Measurements from ENCODE around the gene FBXL3. TPM values are rescaled to one million over a fixed set of nuclear protein-coding genes. Genes with fewer than 3 reads are reported as not detected.

FBXL3 gene
- total RNA-seq, 1 donor from 2014 or later: 37.2 TPM

DNA sequence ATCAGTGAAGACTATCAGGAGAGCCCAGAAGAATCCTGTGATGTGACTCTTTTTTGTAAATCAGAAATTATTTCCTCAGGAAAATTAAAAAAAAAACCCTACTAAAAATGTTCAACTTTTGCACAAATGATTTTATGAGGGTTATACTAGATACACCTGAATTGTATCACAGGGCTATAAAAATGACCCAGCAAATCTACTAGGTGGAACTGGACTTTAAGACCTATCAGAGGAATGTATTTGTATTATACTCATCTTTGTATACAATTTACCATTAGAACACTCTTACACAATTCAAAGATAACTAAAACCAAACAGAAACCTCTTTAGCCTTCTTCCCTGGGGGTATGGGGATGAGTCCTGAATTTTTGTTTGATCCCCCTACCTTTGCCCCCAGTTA, 7.2 kb downstream of the FBXL3 start:
- H3K4me3 Mint-ChIP-seq (ENCODE audit: unreplicated experiment): no peak overlapping the region
- TF ChIP-seq, protein P1, sequence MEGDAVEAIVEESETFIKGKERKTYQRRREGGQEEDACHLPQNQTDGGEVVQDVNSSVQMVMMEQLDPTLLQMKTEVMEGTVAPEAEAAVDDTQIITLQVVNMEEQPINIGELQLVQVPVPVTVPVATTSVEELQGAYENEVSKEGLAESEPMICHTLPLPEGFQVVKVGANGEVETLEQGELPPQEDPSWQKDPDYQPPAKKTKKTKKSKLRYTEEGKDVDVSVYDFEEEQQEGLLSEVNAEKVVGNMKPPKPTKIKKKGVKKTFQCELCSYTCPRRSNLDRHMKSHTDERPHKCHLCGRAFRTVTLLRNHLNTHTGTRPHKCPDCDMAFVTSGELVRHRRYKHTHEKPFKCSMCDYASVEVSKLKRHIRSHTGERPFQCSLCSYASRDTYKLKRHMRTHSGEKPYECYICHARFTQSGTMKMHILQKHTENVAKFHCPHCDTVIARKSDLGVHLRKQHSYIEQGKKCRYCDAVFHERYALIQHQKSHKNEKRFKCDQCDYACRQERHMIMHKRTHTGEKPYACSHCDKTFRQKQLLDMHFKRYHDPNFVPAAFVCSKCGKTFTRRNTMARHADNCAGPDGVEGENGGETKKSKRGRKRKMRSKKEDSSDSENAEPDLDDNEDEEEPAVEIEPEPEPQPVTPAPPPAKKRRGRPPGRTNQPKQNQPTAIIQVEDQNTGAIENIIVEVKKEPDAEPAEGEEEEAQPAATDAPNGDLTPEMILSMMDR (IDR thresholded peaks at IDR 0.05; ENCODE audit: insufficient read depth, low read depth, low read length): no peak
- TF ChIP-seq EZH2 (IDR thresholded peaks at IDR 0.05; ENCODE audit: insufficient read depth, low read length): no peak
- Histone ChIP-seq H3K9me3 (ENCODE audit: insufficient read depth, low read depth, low read length) (no peaks in the 10 kb centered on the region), H3K27ac (ENCODE audit: low read depth, low read length) (no peak overlapping the region), H3K4me2 (ENCODE audit: low read length) (no peak overlapping the region), H2AFZ (ENCODE audit: low read depth, low read length) (no peak overlapping the region), H3K79me2 (ENCODE audit: insufficient read depth, low read length) (peaks cover 92% of the 10 kb centered on the region), H3K9ac (ENCODE audit: low read length) (no peak overlapping the region), H3K4me1 (ENCODE audit: insufficient read depth, low read length) (peaks cover 7% of the 10 kb centered on the region), H3K36me3 (ENCODE audit: insufficient read depth, low read length) (peaks cover 19% of the 10 kb centered on the region), H3K4me3 (ENCODE audit: insufficient read depth, low read depth, low read length) (no peak overlapping the region), H4K20me1 (ENCODE audit: insufficient read depth, low read length) (peaks cover 68% of the 10 kb centered on the region), H3K27me3 (ENCODE audit: insufficient read depth, low read length) (no peaks in the 10 kb centered on the region)
- H3K27me3 Mint-ChIP-seq (ENCODE audit: low read depth, unreplicated experiment): no peaks in the 10 kb centered on the region
- no peak for FAIRE-seq
- DNase-seq (ENCODE audit: low read depth): no peak
- H3K27ac Mint-ChIP-seq (ENCODE audit: unreplicated experiment): no peak overlapping the region
- peaks cover 6% of the 10 kb centered on the region for H3K36me3 Mint-ChIP-seq (ENCODE audit: low read depth, unreplicated experiment)
- H3K9me3 Mint-ChIP-seq (ENCODE audit: unreplicated experiment): no peaks in the 10 kb centered on the region
- H3K4me1 Mint-ChIP-seq (ENCODE audit: low read depth, unreplicated experiment): peaks cover 26% of the 10 kb centered on the region

DNA sequence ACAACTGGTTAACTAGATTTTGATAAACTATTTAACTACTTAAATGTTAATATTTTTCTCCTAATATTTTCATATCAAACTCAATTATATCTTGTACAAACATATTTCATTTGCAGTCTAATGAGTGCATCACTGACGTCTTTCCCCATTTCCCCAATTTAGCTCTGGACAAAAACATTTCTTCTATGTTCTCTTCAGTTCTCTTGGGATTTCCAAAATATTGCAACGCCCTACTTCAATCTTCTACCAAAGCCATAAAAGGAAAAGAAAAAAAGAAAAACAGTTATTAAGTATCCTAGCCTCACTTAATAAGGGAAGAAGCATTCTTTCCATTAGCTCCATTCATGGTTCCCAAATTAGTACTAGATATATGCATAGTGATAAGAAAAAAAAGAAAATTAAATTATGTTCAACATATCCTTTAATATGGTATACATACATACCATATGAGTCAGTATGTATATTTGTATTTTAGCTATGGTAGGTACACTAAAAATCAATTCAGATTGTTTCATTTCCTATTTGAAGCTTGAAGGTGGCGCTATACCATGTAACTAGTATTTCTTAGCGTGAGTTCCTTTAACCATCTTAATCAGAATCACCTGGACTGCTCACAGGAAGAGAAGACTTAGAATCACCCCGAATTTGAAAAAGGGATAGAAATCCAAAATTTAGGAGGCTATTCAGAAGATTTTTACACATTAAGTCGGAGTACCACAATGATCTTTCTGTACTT, 9.9 kb downstream of the FBXL3 start:
- no peaks in the 10 kb centered on the region for H3K9me3 ChIP-seq (ENCODE audit: insufficient read depth, low read depth, low read length)
- H3K27ac ChIP-seq (ENCODE audit: low read depth, low read length): no peak overlapping the region
- H3K4me2 ChIP-seq (ENCODE audit: low read length): no peak overlapping the region
- Mint-ChIP-seq H3K4me1 (ENCODE audit: low read depth, unreplicated experiment) (peaks cover 9% of the 10 kb centered on the region), H3K4me3 (ENCODE audit: unreplicated experiment) (no peak overlapping the region), H3K27ac (ENCODE audit: unreplicated experiment) (no peak overlapping the region), H3K9me3 (ENCODE audit: unreplicated experiment) (no peaks in the 10 kb centered on the region), H3K27me3 (ENCODE audit: low read depth, unreplicated experiment) (no peaks in the 10 kb centered on the region), H3K36me3 (ENCODE audit: low read depth, unreplicated experiment) (peaks cover 17% of the 10 kb centered on the region)
- FAIRE-seq (no peak), DNase-seq (ENCODE audit: low read depth) (no peak)
- no peak for TF ChIP-seq EZH2 (IDR thresholded peaks at IDR 0.05; ENCODE audit: insufficient read depth, low read length)
- TF ChIP-seq, protein P1 (IDR thresholded peaks at IDR 0.05; ENCODE audit: insufficient read depth, low read depth, low read length): no peak
- H3K4me3 ChIP-seq (ENCODE audit: insufficient read depth, low read depth, low read length): no peak overlapping the region
- no peaks in the 10 kb centered on the region for H3K27me3 ChIP-seq (ENCODE audit: insufficient read depth, low read length)
- H3K9ac ChIP-seq (ENCODE audit: low read length): no peak overlapping the region
- H2AFZ ChIP-seq (ENCODE audit: low read depth, low read length): no peak overlapping the region
- peaks cover 87% of the 10 kb centered on the region for H3K79me2 ChIP-seq (ENCODE audit: insufficient read depth, low read length)
- peaks cover 63% of the 10 kb centered on the region for H4K20me1 ChIP-seq (ENCODE audit: insufficient read depth, low read length)
- H3K4me1 ChIP-seq (ENCODE audit: insufficient read depth, low read length): no peaks in the 10 kb centered on the region
- peaks cover 34% of the 10 kb centered on the region for H3K36me3 ChIP-seq (ENCODE audit: insufficient read depth, low read length)

DNA sequence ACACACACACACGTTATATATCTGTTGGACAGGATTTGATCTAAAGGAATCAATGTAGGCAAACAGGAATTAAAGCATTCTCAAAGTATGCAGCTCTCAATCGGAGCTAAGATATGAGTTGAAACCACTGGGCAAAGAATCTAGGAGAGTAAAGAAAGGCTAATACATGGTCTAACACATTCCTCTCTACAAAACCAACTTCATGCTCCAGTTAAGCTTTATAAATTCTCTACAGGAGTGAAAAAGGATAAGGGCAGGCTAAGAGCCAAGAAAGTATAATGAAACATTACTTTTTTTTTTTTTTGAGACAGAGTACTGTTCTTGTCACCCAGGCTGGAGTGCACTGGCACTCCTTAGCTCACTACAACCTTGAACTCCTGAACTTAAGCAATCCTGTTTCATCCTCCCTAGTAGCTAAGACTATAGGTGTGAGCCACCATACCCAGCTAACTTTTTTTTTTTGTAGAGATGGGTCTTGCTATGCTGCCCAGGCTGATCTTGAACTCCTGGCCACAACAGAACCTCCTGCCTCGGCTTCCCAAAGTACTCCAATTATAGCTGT, 10.6 kb downstream of the FBXL3 start:
- H3K36me3 ChIP-seq (ENCODE audit: insufficient read depth, low read length): peaks cover 39% of the 10 kb centered on the region
- H3K4me3 ChIP-seq (ENCODE audit: insufficient read depth, low read depth, low read length): no peak overlapping the region
- no peak overlapping the region for H3K4me3 Mint-ChIP-seq (ENCODE audit: unreplicated experiment)
- no peak for TF ChIP-seq EZH2 (IDR thresholded peaks at IDR 0.05; ENCODE audit: insufficient read depth, low read length)
- TF ChIP-seq, protein P1 (IDR thresholded peaks at IDR 0.05; ENCODE audit: insufficient read depth, low read depth, low read length): no peak
- peaks cover 80% of the 10 kb centered on the region for H3K79me2 ChIP-seq (ENCODE audit: insufficient read depth, low read length)
- no peaks in the 10 kb centered on the region for H3K9me3 ChIP-seq (ENCODE audit: insufficient read depth, low read depth, low read length)
- H3K4me2 ChIP-seq (ENCODE audit: low read length): no peak overlapping the region
- H3K36me3 Mint-ChIP-seq (ENCODE audit: low read depth, unreplicated experiment): peaks cover 17% of the 10 kb centered on the region
- DNase-seq (ENCODE audit: low read depth): no peak
- H2AFZ ChIP-seq (ENCODE audit: low read depth, low read length): no peak overlapping the region
- no peaks in the 10 kb centered on the region for H3K27me3 ChIP-seq (ENCODE audit: insufficient read depth, low read length)
- no peaks in the 10 kb centered on the region for H3K27me3 Mint-ChIP-seq (ENCODE audit: low read depth, unreplicated experiment)
- no peak overlapping the region for H3K27ac ChIP-seq (ENCODE audit: low read depth, low read length)
- peaks cover 56% of the 10 kb centered on the region for H4K20me1 ChIP-seq (ENCODE audit: insufficient read depth, low read length)
- FAIRE-seq: no peak
- H3K4me1 Mint-ChIP-seq (ENCODE audit: low read depth, unreplicated experiment): peaks cover 9% of the 10 kb centered on the region
- no peaks in the 10 kb centered on the region for H3K9me3 Mint-ChIP-seq (ENCODE audit: unreplicated experiment)
- no peaks in the 10 kb centered on the region for H3K4me1 ChIP-seq (ENCODE audit: insufficient read depth, low read length)
- no peak overlapping the region for H3K27ac Mint-ChIP-seq (ENCODE audit: unreplicated experiment)
- H3K9ac ChIP-seq (ENCODE audit: low read length): no peak overlapping the region
